HCEC 1CT (cell line): Measurements from ENCODE around the gene TBRG1.
A peak's percentile ranks its signal among the peaks of the same experiment; 100 is the strongest.

ENCODE experiments used
- DNase-seq: peaks from one replicate; pipeline ENCODE4 v3.0.0-alpha.2; 2017

Gene TBRG1

DNA sequence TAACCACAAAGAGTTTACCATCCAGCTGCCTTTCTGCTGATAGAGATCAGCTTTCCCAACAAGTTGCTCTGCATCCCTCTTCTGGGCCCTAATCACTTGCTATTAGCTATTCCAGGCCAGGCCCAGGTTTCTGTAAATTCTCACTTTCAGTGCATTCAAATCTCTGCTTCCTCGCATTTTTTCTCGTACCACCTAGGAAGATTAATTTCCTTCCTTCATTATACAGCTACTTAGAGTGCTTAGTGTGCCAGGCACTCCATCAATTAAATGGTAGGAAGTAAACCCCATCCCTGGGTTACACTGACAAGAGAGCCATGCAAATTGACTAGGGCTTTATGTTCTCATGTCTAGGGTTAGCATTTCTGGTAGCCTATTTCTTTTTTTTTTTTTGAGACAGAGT, 41.2 kb downstream of the TBRG1 start:
- no peak for DNase-seq

DNA sequence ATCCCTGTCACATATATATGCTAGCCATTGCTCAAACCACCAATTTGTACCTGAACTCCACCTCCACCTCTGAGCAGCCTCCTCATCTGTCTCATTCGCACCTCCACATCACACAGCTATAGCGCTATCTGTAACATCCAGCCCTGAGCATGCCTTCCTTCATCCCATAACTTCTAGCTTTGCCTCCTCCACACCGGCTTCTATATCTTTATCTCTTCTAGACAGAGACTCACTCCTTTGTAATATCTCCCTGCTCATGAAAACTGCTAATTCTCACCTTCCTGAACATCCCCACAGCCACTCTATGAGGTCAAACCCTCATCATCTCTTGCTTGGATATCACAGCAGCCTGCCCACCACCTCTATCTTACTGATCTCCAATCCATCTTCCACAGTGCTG, 44.9 kb downstream of the TBRG1 start:
- DNase-seq, result no peak

GRCh38 chr11:124669193-124669592, 46.5 kb downstream of the TBRG1 start:
- DNase-seq, result peak; percentile 33

DNA sequence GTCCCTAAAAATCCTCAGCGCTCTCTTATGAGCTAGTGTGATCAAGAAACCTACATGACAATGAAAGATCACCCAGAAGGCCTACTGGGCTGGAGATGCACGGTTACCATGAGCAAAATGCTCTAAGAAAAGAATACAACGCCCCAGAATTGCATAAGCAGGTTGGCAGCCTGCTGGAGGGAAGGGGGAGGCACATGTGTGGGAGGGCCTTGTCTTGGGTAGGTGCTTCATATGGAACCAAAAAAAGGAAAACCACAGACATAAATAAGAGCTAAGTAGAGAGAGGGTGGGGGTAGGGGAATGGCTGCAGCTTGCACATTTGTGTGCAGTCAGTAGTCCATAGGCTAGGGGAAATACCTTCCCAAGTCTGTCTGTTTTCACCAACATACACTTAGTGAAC, 48.1 kb downstream of the TBRG1 start:
- no peak for DNase-seq

DNA sequence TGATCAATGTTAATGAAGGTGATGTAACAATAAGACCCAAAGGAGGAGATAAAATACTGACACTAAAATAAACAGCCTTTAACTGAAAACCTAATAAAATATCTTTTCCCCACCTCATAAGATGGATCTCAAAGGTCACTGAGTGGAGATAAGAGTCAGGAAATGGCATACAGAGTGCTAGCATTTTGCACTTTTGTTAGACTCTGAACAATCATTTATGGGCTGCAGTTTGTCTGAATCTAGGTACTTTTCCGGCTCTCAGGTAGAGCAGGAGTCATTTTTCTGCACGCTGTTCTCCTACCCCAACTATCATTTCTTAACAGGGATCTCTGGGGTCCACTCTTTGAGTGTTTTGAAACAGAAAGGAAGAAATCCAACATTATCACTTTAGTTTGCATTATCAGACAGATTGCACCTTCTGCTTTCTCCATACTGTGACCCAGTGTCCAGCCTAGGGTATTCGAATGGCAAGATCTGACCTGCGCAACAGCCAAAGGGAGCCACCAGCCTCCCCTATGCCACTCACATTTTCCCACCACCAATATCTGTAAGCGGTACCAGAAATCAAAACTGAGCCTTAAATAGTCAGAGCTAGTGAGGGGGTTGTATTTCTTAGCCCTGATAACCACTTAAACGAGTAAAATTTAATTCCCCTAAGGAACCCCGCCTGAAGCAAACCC, 50.0 kb downstream of the TBRG1 start:
- no peak for DNase-seq

- DNase-seq, result peak; percentile 92
These were observed 50.9 kb downstream of the TBRG1 start, which contains the start of the genes SIAE and SPA17 for GRCh38 chr11:124673333-124674167. Gene SIAE, minus strand, starts transcription at chr11:124673739. Its CDS starts 31 bp downstream, at chr11:124673708. Gene SPA17, plus strand, starts transcription at chr11:124673904. Its CDS starts 1,361 bp downstream, at chr11:124675265.

- no peak for DNase-seq
These were observed 51.5 kb downstream of the TBRG1 start for GRCh38 chr11:124674168-124674517.

DNA sequence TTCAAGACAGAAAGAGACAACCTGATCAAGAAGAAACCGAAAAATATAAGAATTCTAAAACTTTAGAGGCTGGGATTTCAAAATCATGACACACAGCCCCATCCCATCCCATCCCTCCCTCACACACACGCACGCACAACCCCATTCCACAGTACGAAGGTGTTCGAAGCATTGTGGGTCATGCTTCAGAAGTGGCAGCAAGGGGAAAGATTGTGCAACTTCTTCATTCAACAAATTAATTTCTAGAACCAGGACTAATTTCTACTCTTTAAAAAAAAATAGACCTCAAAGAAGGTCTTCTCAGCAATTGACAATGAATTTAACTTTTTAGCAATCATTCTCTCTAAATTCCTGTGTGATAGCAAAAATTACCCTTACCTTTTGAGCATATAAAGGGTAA, 51.9 kb downstream of the TBRG1 start:
- DNase-seq, result no peak

DNA sequence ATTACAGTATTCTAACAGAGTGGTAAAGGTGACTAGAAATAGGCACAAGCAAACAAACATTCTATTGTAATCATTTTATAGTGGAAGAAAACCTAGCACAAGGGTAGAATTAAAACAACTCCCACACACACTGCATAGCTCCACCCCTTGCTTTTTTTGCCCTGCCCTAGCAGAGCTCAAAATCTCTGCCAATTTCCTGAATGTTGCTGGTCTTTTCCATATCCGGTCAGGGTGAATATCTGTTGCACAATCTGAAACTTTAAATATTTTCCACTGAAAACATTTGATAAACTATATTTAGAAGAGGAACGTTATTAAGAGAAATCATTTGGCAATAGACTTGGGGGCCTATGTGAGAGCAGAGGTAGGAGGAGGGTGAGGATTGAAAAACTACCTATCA, 53.7 kb downstream of the TBRG1 start:
- DNase-seq, result peak; percentile 77

- DNase-seq, result no peak
These were observed 55.8 kb downstream of the TBRG1 start for GRCh38 chr11:124678416-124678815.

DNA sequence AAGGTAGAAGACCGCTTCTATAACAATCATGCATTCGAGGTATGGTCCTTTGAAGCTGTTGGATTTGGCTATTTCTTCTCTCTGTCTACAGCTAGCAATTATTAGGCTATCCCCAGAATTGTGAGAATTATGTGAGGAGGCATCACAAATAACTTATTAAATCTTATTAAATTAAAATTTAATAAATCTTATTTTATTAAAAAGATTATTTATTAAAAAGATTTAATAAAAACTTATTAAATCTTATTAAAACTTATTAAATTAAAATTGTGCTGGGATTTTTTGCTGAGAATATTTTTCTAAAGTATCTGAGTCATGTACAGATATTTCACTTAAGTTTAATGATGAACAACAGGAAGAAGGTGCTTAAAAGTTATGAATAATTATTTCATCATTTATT, 58.8 kb downstream of the TBRG1 start:
- no peak for DNase-seq

DNA sequence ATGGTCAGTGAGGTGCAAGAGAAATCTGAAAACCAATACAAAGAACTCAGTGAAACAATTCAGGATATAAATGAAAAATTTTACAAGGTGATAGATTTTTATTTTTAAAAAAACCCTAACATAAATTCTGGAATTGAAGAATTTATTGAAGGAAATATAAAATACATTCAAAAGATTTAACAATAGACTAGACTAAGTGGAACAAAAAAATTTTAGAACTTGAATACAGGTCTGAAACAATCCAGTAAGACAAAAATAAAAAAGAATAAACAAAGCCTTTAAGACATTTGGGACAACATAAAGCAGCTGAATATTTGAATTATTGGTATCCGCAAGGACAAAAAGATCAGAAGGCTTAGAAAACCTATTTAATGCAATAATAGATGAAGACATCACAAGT, 59.8 kb downstream of the TBRG1 start:
- DNase-seq, result no peak
